Bronchial epithelial cell (primary cell): ENCODE measurements around the gene SLC44A5. TPM values are rescaled to one million over a fixed set of nuclear protein-coding genes. Genes with fewer than 3 reads are reported as not detected.

Experiments
- DNase-seq: peaks from one replicate; pipeline ENCODE4 v3.0.0-alpha.2; 2010; ENCODE audit warnings: low read depth
- FAIRE-seq: peaks from 2 replicates; lab custom pipeline; 2011; peaks lifted over from hg19 to GRCh38; lab: Jason Lieb, UNC
- H3K27me3 ChIP-seq: 2 replicates; pipeline ENCODE4 v1.5.1; 2011; ENCODE audit warnings: low read length; ENCODE audit not compliant: control insufficient read depth, insufficient read depth
- H3K36me3 ChIP-seq: 2 replicates; pipeline ENCODE4 v1.5.1; 2011; ENCODE audit warnings: low read length; ENCODE audit not compliant: control insufficient read depth, insufficient read depth
- H3K4me3 ChIP-seq: 2 replicates; pipeline ENCODE4 v1.5.1; 2011; ENCODE audit warnings: mild to moderate bottlenecking, low read depth, low read length, control low read depth
- total RNA-seq: library from RNA; depleted of rRNA; stranded (reverse); fragments of >200 nt; gene quantifications from 2 replicates; pipeline ENCODE4 v1.2.1, GENCODE V29; 2014
- TF ChIP-seq, protein P1 (sequence below): IDR thresholded peaks from 2 replicates; pipeline ENCODE4 v1.5.1; 2011; ENCODE audit warnings: mild to moderate bottlenecking, moderate library complexity, low read length, control low read depth, inconsistent platforms; ENCODE audit not compliant: insufficient read depth, severe bottlenecking

The SLC44A5 gene
- total RNA-seq, 1 donor from 2014 or later, result under 0.01 TPM

DNA sequence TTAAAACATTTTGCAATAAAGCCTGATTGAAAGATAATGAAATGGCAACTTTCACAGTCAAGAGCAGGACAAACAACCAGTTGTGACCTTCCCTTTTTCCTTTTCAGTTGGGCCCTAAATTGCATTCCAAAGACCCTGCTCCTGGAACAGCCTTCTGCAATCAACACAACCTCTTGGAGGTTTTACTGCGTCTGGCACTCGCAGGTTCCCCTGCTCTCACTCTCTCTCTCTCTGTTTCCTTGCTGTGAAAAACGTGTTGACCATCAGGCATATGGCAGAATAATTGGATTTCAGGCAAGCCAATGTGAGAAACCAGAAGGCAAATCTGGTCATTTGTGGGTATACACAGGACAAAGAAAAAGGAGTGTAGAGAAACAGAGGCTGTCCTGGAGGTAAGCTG lies 23.2 kb downstream of the SLC44A5 start:
- Histone ChIP-seq H3K36me3 (no peaks in the 10 kb centered on the region), H3K27me3 (no peaks in the 10 kb centered on the region), H3K4me3 (no peak overlapping the region)
- FAIRE-seq (no peak), DNase-seq (no peak)
- TF ChIP-seq, protein P1, sequence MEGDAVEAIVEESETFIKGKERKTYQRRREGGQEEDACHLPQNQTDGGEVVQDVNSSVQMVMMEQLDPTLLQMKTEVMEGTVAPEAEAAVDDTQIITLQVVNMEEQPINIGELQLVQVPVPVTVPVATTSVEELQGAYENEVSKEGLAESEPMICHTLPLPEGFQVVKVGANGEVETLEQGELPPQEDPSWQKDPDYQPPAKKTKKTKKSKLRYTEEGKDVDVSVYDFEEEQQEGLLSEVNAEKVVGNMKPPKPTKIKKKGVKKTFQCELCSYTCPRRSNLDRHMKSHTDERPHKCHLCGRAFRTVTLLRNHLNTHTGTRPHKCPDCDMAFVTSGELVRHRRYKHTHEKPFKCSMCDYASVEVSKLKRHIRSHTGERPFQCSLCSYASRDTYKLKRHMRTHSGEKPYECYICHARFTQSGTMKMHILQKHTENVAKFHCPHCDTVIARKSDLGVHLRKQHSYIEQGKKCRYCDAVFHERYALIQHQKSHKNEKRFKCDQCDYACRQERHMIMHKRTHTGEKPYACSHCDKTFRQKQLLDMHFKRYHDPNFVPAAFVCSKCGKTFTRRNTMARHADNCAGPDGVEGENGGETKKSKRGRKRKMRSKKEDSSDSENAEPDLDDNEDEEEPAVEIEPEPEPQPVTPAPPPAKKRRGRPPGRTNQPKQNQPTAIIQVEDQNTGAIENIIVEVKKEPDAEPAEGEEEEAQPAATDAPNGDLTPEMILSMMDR, result no peak

GRCh38 chr1:75583282-75583681 lies 27.6 kb downstream of the SLC44A5 start:
- TF ChIP-seq, protein P1, result no peak
- H3K27me3 ChIP-seq, result no peaks in the 10 kb centered on the region
- H3K4me3 ChIP-seq, result no peak overlapping the region
- no peak for FAIRE-seq
- DNase-seq, result no peak
- H3K36me3 ChIP-seq, result no peaks in the 10 kb centered on the region

DNA sequence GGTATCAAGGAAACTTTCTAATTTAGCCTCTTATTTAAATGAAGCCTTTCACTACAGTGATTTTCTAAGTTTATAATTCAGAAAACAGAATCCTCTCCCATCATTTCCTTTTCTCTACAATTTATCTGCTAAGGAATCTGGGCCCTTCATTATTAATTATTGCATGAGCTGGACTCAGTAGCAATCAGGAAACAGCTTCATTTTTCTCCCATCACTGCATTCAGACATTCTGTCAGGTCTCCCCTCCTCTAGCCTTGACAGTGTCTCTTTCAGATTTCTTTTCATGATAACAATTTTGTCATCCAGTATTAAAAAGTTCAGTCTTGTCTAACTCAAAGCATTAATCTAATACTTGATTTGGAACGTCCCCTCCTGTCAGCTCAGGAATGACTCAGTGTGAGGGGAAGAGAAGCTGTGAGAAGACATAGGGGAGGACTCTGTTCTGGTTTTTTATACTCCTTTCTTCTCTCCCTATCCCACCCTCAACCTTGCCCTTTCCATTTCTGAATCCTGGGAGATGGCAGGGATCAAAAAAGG lies 28.1 kb downstream of the SLC44A5 start:
- TF ChIP-seq, protein P1, result no peak
- no peak overlapping the region for H3K4me3 ChIP-seq
- no peaks in the 10 kb centered on the region for H3K36me3 ChIP-seq
- no peaks in the 10 kb centered on the region for H3K27me3 ChIP-seq
- FAIRE-seq, result no peak
- no peak for DNase-seq

DNA sequence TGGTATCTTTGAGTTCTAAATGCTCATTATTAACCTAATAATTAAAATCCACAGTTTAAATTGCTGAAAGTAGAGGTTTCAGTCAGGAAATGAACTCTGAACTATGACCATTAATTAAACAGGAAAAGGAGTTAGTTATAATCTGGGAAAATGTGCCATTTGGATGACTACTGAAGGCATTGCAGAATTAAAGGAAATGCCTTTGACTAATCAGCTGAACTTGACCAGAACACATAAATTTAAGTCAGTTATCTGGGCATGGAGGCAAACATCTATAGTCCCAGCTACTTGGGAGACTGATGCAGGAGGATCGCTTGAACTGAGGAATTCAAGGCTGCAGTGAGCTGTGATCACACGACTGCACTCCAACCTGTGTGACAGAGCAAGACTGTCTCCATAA lies 31.9 kb downstream of the SLC44A5 start:
- H3K4me3 ChIP-seq, result no peak overlapping the region
- no peaks in the 10 kb centered on the region for H3K27me3 ChIP-seq
- FAIRE-seq, result no peak
- H3K36me3 ChIP-seq, result no peaks in the 10 kb centered on the region
- TF ChIP-seq, protein P1, result no peak
- no peak for DNase-seq

GRCh38 chr1:75575837-75576236 lies 35.1 kb downstream of the SLC44A5 start:
- no peak for FAIRE-seq
- Histone ChIP-seq H3K27me3 (no peaks in the 10 kb centered on the region), H3K4me3 (no peak overlapping the region), H3K36me3 (no peaks in the 10 kb centered on the region)
- TF ChIP-seq, protein P1, result no peak
- no peak for DNase-seq

- no peaks in the 10 kb centered on the region for H3K36me3 ChIP-seq
- TF ChIP-seq, protein P1, result no peak
- no peak for FAIRE-seq
These were observed 43.7 kb downstream of the SLC44A5 start for GRCh38 chr1:75567191-75567590.

More at GRCh38 chr1:75567191-75567590, 43.7 kb downstream of the SLC44A5 start:
- no peak for DNase-seq
- Histone ChIP-seq H3K4me3 (no peak overlapping the region), H3K27me3 (no peaks in the 10 kb centered on the region)
